ENCODE data around the gene KRT71. TPM values are rescaled to one million over a fixed set of nuclear protein-coding genes. Genes with fewer than 3 reads are reported as not detected.
A peak's percentile ranks its signal among the peaks of the same experiment; 100 is the strongest.

KRT71 gene
- total RNA-seq, 1 experiment from 2014 or later = not detected

DNA sequence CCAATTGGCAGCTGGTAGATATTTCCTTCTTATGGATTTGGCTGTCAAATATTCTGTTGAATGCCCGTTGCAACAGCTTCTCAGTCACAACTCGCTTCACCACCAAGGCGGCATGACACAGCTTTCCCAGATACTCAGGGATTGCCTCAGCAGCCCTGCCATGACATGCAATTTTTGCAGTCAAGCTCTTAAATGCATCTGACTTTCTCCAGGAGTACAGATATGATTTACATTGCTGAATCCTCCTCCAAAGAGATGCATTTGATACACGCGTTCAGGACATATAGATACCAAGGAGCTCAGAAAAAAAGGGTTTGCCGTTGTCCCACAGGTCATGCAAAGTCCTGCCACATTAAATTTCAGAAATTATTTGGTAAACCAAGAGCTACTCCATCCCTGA is 39.2 kb downstream of the KRT71 start:
- H3K27ac Mint-ChIP-seq (ENCODE audit: unreplicated experiment) = no peak overlapping the region
- no peak overlapping the region for H3K4me3 Mint-ChIP-seq (ENCODE audit: low read depth, unreplicated experiment)
- no peaks in the 10 kb centered on the region for H3K36me3 Mint-ChIP-seq (ENCODE audit: insufficient read depth, unreplicated experiment)
- no peak for DNase-seq
- H3K9me3 Mint-ChIP-seq (ENCODE audit: low read depth, unreplicated experiment) = no peaks in the 10 kb centered on the region
- H3K27me3 Mint-ChIP-seq (ENCODE audit: unreplicated experiment) = peaks cover 31% of the 10 kb centered on the region
- CTCF ChIA-PET = no interaction called here
- H3K4me1 Mint-ChIP-seq (ENCODE audit: low read depth, unreplicated experiment) = no peaks in the 10 kb centered on the region
- BruUV-seq (replicated peaks) = no TSS peak
- intact Hi-C loops (cut with micrococcal nuclease; ENCODE audit: unreplicated experiment) = no loop called here
- TF ChIP-seq, protein P1, sequence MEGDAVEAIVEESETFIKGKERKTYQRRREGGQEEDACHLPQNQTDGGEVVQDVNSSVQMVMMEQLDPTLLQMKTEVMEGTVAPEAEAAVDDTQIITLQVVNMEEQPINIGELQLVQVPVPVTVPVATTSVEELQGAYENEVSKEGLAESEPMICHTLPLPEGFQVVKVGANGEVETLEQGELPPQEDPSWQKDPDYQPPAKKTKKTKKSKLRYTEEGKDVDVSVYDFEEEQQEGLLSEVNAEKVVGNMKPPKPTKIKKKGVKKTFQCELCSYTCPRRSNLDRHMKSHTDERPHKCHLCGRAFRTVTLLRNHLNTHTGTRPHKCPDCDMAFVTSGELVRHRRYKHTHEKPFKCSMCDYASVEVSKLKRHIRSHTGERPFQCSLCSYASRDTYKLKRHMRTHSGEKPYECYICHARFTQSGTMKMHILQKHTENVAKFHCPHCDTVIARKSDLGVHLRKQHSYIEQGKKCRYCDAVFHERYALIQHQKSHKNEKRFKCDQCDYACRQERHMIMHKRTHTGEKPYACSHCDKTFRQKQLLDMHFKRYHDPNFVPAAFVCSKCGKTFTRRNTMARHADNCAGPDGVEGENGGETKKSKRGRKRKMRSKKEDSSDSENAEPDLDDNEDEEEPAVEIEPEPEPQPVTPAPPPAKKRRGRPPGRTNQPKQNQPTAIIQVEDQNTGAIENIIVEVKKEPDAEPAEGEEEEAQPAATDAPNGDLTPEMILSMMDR (IDR thresholded peaks at IDR 0.05; ENCODE audit: unreplicated experiment) = no peak

DNA sequence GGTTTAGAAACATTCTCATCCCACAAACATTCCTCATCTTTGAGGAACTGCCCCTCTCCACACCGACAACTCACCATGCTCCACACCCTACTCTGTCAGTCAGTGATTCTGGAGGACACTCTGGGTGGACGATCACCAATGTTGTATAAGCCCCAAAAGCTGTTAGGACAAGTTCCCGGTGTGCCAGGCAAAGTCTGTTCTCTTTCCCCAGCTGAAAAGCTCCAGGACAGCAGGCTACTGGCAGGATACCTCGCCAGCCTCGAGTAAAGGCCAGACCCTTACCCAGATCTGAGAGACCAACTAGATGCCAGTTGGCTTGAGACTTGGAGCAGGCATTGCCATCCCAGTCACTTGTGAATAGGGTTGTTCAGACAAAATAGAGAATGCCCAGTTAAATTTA is 44.7 kb downstream of the KRT71 start:
- H3K4me3 Mint-ChIP-seq (ENCODE audit: low read depth, unreplicated experiment) = no peak overlapping the region
- H3K27me3 Mint-ChIP-seq (ENCODE audit: unreplicated experiment) = peaks cover 35% of the 10 kb centered on the region
- no peak overlapping the region for H3K27ac Mint-ChIP-seq (ENCODE audit: unreplicated experiment)
- TF ChIP-seq, protein P1 (IDR thresholded peaks at IDR 0.05; ENCODE audit: unreplicated experiment) = no peak
- intact Hi-C loops (cut with micrococcal nuclease; ENCODE audit: unreplicated experiment) = loop anchor here (5.0 kb wide), 2 partner anchors 66 to 116 kb away; no protein-coding TSS in a partner anchor
- no peaks in the 10 kb centered on the region for H3K4me1 Mint-ChIP-seq (ENCODE audit: low read depth, unreplicated experiment)
- CTCF ChIA-PET = no interaction called here
- DNase-seq = no peak
- BruUV-seq (replicated peaks) = no TSS peak
- H3K9me3 Mint-ChIP-seq (ENCODE audit: low read depth, unreplicated experiment) = no peaks in the 10 kb centered on the region
- no peaks in the 10 kb centered on the region for H3K36me3 Mint-ChIP-seq (ENCODE audit: insufficient read depth, unreplicated experiment)

GRCh38 chr12:52506858-52507715 is 45.9 kb downstream of the KRT71 start:
- no TSS peak for BruUV-seq (replicated peaks)
- Mint-ChIP-seq H3K4me1 (ENCODE audit: low read depth, unreplicated experiment) (no peaks in the 10 kb centered on the region), H3K9me3 (ENCODE audit: low read depth, unreplicated experiment) (no peaks in the 10 kb centered on the region), H3K36me3 (ENCODE audit: insufficient read depth, unreplicated experiment) (no peaks in the 10 kb centered on the region), H3K27ac (ENCODE audit: unreplicated experiment) (no peak overlapping the region), H3K27me3 (ENCODE audit: unreplicated experiment) (peaks cover 35% of the 10 kb centered on the region), H3K4me3 (ENCODE audit: low read depth, unreplicated experiment) (no peak overlapping the region)
- TF ChIP-seq, protein P1 (IDR thresholded peaks at IDR 0.05; ENCODE audit: unreplicated experiment) = peak; percentile 40
- intact Hi-C loops (cut with micrococcal nuclease; ENCODE audit: unreplicated experiment) = loop anchor here (5.0 kb wide), 2 partner anchors 65 to 115 kb away; no protein-coding TSS in a partner anchor
- peak; percentile 21 for DNase-seq
- CTCF ChIA-PET = interaction anchor here (1.2 kb wide), 1 partner anchor 14 kb away, joined by 4 read pairs; the partner anchor contains the start of gene KRT5

- Mint-ChIP-seq H3K27me3 (ENCODE audit: unreplicated experiment) (peaks cover 35% of the 10 kb centered on the region), H3K27ac (ENCODE audit: unreplicated experiment) (no peak overlapping the region), H3K9me3 (ENCODE audit: low read depth, unreplicated experiment) (no peaks in the 10 kb centered on the region), H3K36me3 (ENCODE audit: insufficient read depth, unreplicated experiment) (no peaks in the 10 kb centered on the region), H3K4me3 (ENCODE audit: low read depth, unreplicated experiment) (no peak overlapping the region), H3K4me1 (ENCODE audit: low read depth, unreplicated experiment) (peaks cover 9% of the 10 kb centered on the region)
- TF ChIP-seq, protein P1 (IDR thresholded peaks at IDR 0.05; ENCODE audit: unreplicated experiment) = no peak
- CTCF ChIA-PET = no interaction called here
- intact Hi-C loops (cut with micrococcal nuclease; ENCODE audit: unreplicated experiment) = no loop called here
- no TSS peak for BruUV-seq (replicated peaks)
- no peak for DNase-seq
Observed at GRCh38 chr12:52502877-52503276, 50.1 kb downstream of the KRT71 start.
